WERI-Rb-1 (cell line): ENCODE data around the gene SEMA4D.

ENCODE experiments used
- DNase-seq: peaks from one replicate; pipeline ENCODE4 v3.0.0-alpha.2; 2020
- H3K27ac ChIP-seq: fragments of 250-450 bp; sonication (Bioruptor Pico); 2 replicates; pipeline ENCODE4 v1.5.1; 2020; ENCODE audit warnings: mild to moderate bottlenecking, moderate library complexity
- H3K27me3 ChIP-seq: fragments of 250-450 bp; sonication (Bioruptor Pico); 2 replicates; pipeline ENCODE4 v1.5.1; 2021; ENCODE audit warnings: mild to moderate bottlenecking, low read depth, moderate library complexity; ENCODE audit not compliant: insufficient read depth, severe bottlenecking
- H3K36me3 ChIP-seq: fragments of 250-450 bp; sonication (Bioruptor Pico); 2 replicates; pipeline ENCODE4 v1.5.1; 2020; ENCODE audit warnings: mild to moderate bottlenecking, moderate library complexity
- H3K4me3 ChIP-seq: 2 replicates; pipeline ENCODE4 v1.5.1; 2011; ENCODE audit warnings: low read depth, mild to moderate bottlenecking, control low read depth, low read length
- H3K9me3 ChIP-seq: fragments of 250-450 bp; sonication (Bioruptor Pico); 2 replicates; pipeline ENCODE4 v1.5.1; 2021; ENCODE audit warnings: mild to moderate bottlenecking, moderate library complexity; ENCODE audit not compliant: severe bottlenecking
- CTCF ChIP-seq: IDR thresholded peaks from 2 replicates; pipeline ENCODE4 v1.5.1; 2011; ENCODE audit warnings: low read depth, mild to moderate bottlenecking, control low read depth, inconsistent platforms, low read length

SEMA4D gene

GRCh38 chr9:89527084-89527483 is 29.2 kb upstream of the SEMA4D start:
- TF ChIP-seq CTCF = no peak
- H3K27me3 ChIP-seq = no peaks in the 10 kb centered on the region
- H3K36me3 ChIP-seq = no peaks in the 10 kb centered on the region
- no peak overlapping the region for H3K27ac ChIP-seq
- peaks cover 4% of the 10 kb centered on the region for H3K9me3 ChIP-seq
- H3K4me3 ChIP-seq = no peak overlapping the region
- DNase-seq = no peak

GRCh38 chr9:89526667-89527066 is 28.8 kb upstream of the SEMA4D start:
- H3K4me3 ChIP-seq = no peak overlapping the region
- no peak overlapping the region for H3K27ac ChIP-seq
- H3K9me3 ChIP-seq = peaks cover 4% of the 10 kb centered on the region
- no peaks in the 10 kb centered on the region for H3K36me3 ChIP-seq
- no peak for TF ChIP-seq CTCF
- H3K27me3 ChIP-seq = no peaks in the 10 kb centered on the region
- no peak for DNase-seq

- TF ChIP-seq CTCF = no peak
- H3K27ac ChIP-seq = no peak overlapping the region
- H3K27me3 ChIP-seq = no peaks in the 10 kb centered on the region
- H3K36me3 ChIP-seq = no peaks in the 10 kb centered on the region
- no peak for DNase-seq
- no peak overlapping the region for H3K4me3 ChIP-seq
- H3K9me3 ChIP-seq = peaks cover 3% of the 10 kb centered on the region
These were observed 27.8 kb upstream of the SEMA4D start for GRCh38 chr9:89525446-89526374.

- Histone ChIP-seq H3K27me3 (no peaks in the 10 kb centered on the region), H3K4me3 (no peak overlapping the region), H3K27ac (no peak overlapping the region), H3K9me3 (no peaks in the 10 kb centered on the region), H3K36me3 (no peaks in the 10 kb centered on the region)
- no peak for DNase-seq
- TF ChIP-seq CTCF = no peak
These were observed 27.1 kb upstream of the SEMA4D start for GRCh38 chr9:89524963-89525362.

GRCh38 chr9:89523948-89524347 is 26.0 kb upstream of the SEMA4D start:
- H3K4me3 ChIP-seq = no peak overlapping the region
- TF ChIP-seq CTCF = no peak
- H3K27me3 ChIP-seq = no peaks in the 10 kb centered on the region
- no peaks in the 10 kb centered on the region for H3K9me3 ChIP-seq
- no peak overlapping the region for H3K27ac ChIP-seq
- no peaks in the 10 kb centered on the region for H3K36me3 ChIP-seq
- no peak for DNase-seq

- H3K4me3 ChIP-seq = no peak overlapping the region
- H3K9me3 ChIP-seq = no peaks in the 10 kb centered on the region
- no peak for TF ChIP-seq CTCF
- H3K36me3 ChIP-seq = no peaks in the 10 kb centered on the region
- no peak overlapping the region for H3K27ac ChIP-seq
- H3K27me3 ChIP-seq = no peaks in the 10 kb centered on the region
- DNase-seq = no peak
These were observed 25.0 kb upstream of the SEMA4D start for GRCh38 chr9:89522959-89523285.
